HCT116 (cell line): ENCODE results near the gene ACTL7B. TPM values are rescaled to one million over a fixed set of nuclear protein-coding genes. Genes with fewer than 3 reads are reported as not detected.

Experiments used
- ATAC-seq: fragments of 200-7000 bp; cut with Tn5 transposase; 2 replicates; pipeline ENCODE4 v1.9.1; 2020; ENCODE audit warnings: mild to moderate bottlenecking, moderate library complexity
- BruUV-seq: library from RNA; stranded (reverse); fragments of 400-500 nt; replicated peaks from 2 replicates; lab custom pipeline; 2021; lab: Mats Ljungman, UMichigan
- CTCF ChIA-PET: fragments of 300-600 bp; sonication (Branson Sonifier 250); formaldehyde crosslinking; loops from one replicate; lab custom pipeline; 2021; ENCODE audit warnings: antibody characterized with exemption; lab: Charles Lee
- POLR2A ChIA-PET: fragments of 300-600, 350-600 bp; sonication (Branson Sonifier 250); formaldehyde crosslinking; loops from one replicate; lab custom pipeline; 2021; ENCODE audit warnings: antibody characterized with exemption; lab: Charles Lee
- RAD21 ChIA-PET, 2 experiments: fragments of 300-600 bp; sonication (Branson Sonifier 250); formaldehyde crosslinking; loops; one replicate each; lab custom pipeline; 2023; ENCODE audit warnings: low total read pairs in 2 of 2; ENCODE audit not compliant: uncharacterized antibody in 2 of 2, unreplicated experiment in 2 of 2, low non-redundant PET in 1 of 2; lab: Charles Lee
- DNase-seq: peaks from one replicate; pipeline ENCODE4 v3.0.0-alpha.2; 2010; ENCODE audit warnings: low read depth, low spot score
- H2AFZ ChIP-seq: fragments of 200-600 bp; shearing (Covaris generic), sonication (generic); 2 replicates; pipeline ENCODE4 v1.6.1; 2017; ENCODE audit warnings: low read depth, mixed run types, mixed read lengths, antibody characterized with exemption, low read length; ENCODE audit not compliant: poor library complexity, severe bottlenecking
- H3K27ac ChIP-seq: 2 replicates; pipeline ENCODE4 v1.5.1; 2012; ENCODE audit warnings: low read depth, low read length
- H3K27me3 ChIP-seq: fragments of 200-600 bp; sonication (generic); 2 replicates; pipeline ENCODE4 v1.6.1; 2016; ENCODE audit warnings: mixed run types, low read length, mixed read lengths; ENCODE audit not compliant: insufficient read depth
- H3K36me3 ChIP-seq, 2 experiments: fragments of 200-500 bp in 1 of 2; fragments of 200-600 bp in 1 of 2; sonication (Bioruptor generic) in 1 of 2; sonication (generic) in 1 of 2; 2 replicates each; pipeline versions ENCODE4 v1.5.1 to v1.6.1; 2014 to 2016; ENCODE audit warnings: low read length in 2 of 2, inconsistent platforms in 1 of 2, mixed read lengths in 1 of 2, mixed run types in 1 of 2; ENCODE audit not compliant: insufficient read depth in 2 of 2, control insufficient read depth in 1 of 2
- H3K4me1 ChIP-seq, 2 experiments: fragments of 200-600 bp in 1 of 2; sonication (generic) in 1 of 2; 2 replicates each; pipeline versions ENCODE4 v1.5.1 to v1.6.1; 2012 to 2017; ENCODE audit warnings: low read length in 2 of 2, inconsistent platforms in 1 of 2, mild to moderate bottlenecking in 1 of 2, mixed read lengths in 1 of 2, mixed run types in 1 of 2, moderate library complexity in 1 of 2; ENCODE audit not compliant: insufficient read depth in 2 of 2, control insufficient read depth in 1 of 2
- H3K4me2 ChIP-seq: fragments of 200-600 bp; sonication (generic); 2 replicates; pipeline ENCODE4 v1.6.1; 2017; ENCODE audit warnings: mixed run types, low read length, mixed read lengths
- H3K4me3 ChIP-seq, 2 experiments: fragments of 200-600 bp in 1 of 2; sonication (generic) in 1 of 2; replicated peaks in 1 of 2; 2 replicates each; pipeline ENCODE4 v1.5.1; 2011 to 2016; ENCODE audit warnings: low read length in 2 of 2, control low read depth in 1 of 2, low read depth in 1 of 2, mild to moderate bottlenecking in 1 of 2, mixed read lengths in 1 of 2, mixed run types in 1 of 2
- H3K79me2 ChIP-seq: fragments of 200-600 bp; sonication (generic); 2 replicates; pipeline ENCODE4 v1.6.1; 2017; ENCODE audit warnings: mild to moderate bottlenecking, mixed run types, low read length, moderate library complexity, mixed read lengths; ENCODE audit not compliant: insufficient read depth
- H3K9ac ChIP-seq: fragments of 200-600 bp; sonication (generic); 2 replicates; pipeline ENCODE4 v1.6.1; 2016; ENCODE audit warnings: low read length, mixed read lengths
- H3K9me2 ChIP-seq: fragments of 200-600 bp; sonication (generic), shearing (Covaris generic); 2 replicates; pipeline ENCODE4 v1.6.1; 2017; ENCODE audit warnings: mixed run types, mild to moderate bottlenecking, moderate library complexity; ENCODE audit not compliant: insufficient read depth
- H3K9me3 ChIP-seq, 2 experiments: fragments of 200-500 bp in 1 of 2; fragments of 200-600 bp in 1 of 2; sonication (Bioruptor generic) in 1 of 2; sonication (generic) in 1 of 2; 2 replicates each; pipeline ENCODE4 v1.6.1; 2014 to 2017; ENCODE audit warnings: low read length in 2 of 2, mixed read lengths in 2 of 2, inconsistent platforms in 1 of 2, low read depth in 1 of 2, mild to moderate bottlenecking in 1 of 2, mixed run types in 1 of 2, moderate library complexity in 1 of 2; ENCODE audit not compliant: control insufficient read depth in 1 of 2, insufficient read depth in 1 of 2
- H4K20me1 ChIP-seq: fragments of 200-600 bp; sonication (generic), shearing (Covaris generic); 2 replicates; pipeline ENCODE4 v1.6.1; 2017; ENCODE audit warnings: mixed run types, mild to moderate bottlenecking, moderate library complexity; ENCODE audit not compliant: insufficient read depth
- CBX3 ChIP-seq: IDR thresholded peaks from 2 replicates; pipeline ENCODE4 v1.6.1; 2012; ENCODE audit warnings: low read depth
- CEBPB ChIP-seq: IDR thresholded peaks from 2 replicates; pipeline ENCODE4 v1.6.1; 2012; ENCODE audit warnings: low read depth
- CTCF ChIP-seq, 3 experiments: fragments of 200-600 bp in 1 of 3; sonication (generic) in 1 of 3; IDR thresholded peaks in 2 of 3; conservative IDR thresholded peaks in 1 of 3; 2 replicates each; pipeline ENCODE4 v1.5.1; 2012 to 2017; ENCODE audit warnings: low read depth in 2 of 3, low read length in 2 of 3, antibody characterized with exemption in 1 of 3, borderline replicate concordance in 1 of 3, control low read depth in 1 of 3, mild to moderate bottlenecking in 1 of 3, mixed read lengths in 1 of 3, mixed run types in 1 of 3, moderate library complexity in 1 of 3; ENCODE audit not compliant: insufficient read depth in 1 of 3
- EGR1 ChIP-seq: IDR thresholded peaks from 2 replicates; pipeline ENCODE4 v1.6.1; 2012; ENCODE audit warnings: low read depth
- ELF1 ChIP-seq: IDR thresholded peaks from 2 replicates; pipeline ENCODE4 v1.6.1; 2012; ENCODE audit warnings: low read depth, borderline replicate concordance
- EZH2 ChIP-seq: fragments of 200-600 bp; sonication (generic); IDR thresholded peaks from 2 replicates; pipeline ENCODE4 v1.6.1; 2017; ENCODE audit warnings: antibody characterized with exemption, mixed run types
- EZH2phosphoT487 ChIP-seq: fragments of 200-600 bp; IDR thresholded peaks from 2 replicates; pipeline ENCODE4 v1.6.1; 2018; ENCODE audit warnings: antibody characterized with exemption, borderline replicate concordance
- FOSL1 ChIP-seq: IDR thresholded peaks from 2 replicates; pipeline ENCODE4 v1.6.1; 2012; ENCODE audit warnings: low read depth
- JUND ChIP-seq: IDR thresholded peaks from 2 replicates; pipeline ENCODE4 v1.6.1; 2012
- POLR2A ChIP-seq: IDR thresholded peaks from 2 replicates; pipeline ENCODE4 v1.7.0; 2011; ENCODE audit warnings: borderline replicate concordance; ENCODE audit not compliant: insufficient read depth, insufficient read length; ENCODE audit errors: extremely low read depth
- POLR2AphosphoS5 ChIP-seq: IDR thresholded peaks from 2 replicates; pipeline ENCODE4 v1.6.1; 2011; ENCODE audit warnings: mild to moderate bottlenecking, low read depth, low read length, moderate library complexity
- RAD21 ChIP-seq: IDR thresholded peaks from 2 replicates; pipeline ENCODE4 v1.6.1; 2012; ENCODE audit warnings: low read depth, mild to moderate bottlenecking
- SIN3A ChIP-seq: IDR thresholded peaks from 2 replicates; pipeline ENCODE4 v1.6.1; 2012; ENCODE audit warnings: low read depth
- SRF ChIP-seq: IDR thresholded peaks from 2 replicates; pipeline ENCODE4 v1.6.1; 2012; ENCODE audit warnings: low read depth
- TCF7L2 ChIP-seq: IDR thresholded peaks from 2 replicates; pipeline ENCODE4 v1.7.0; 2011; ENCODE audit warnings: borderline replicate concordance, inconsistent platforms; ENCODE audit not compliant: insufficient read depth, insufficient read length; ENCODE audit errors: extremely low read depth
- ZBTB33 ChIP-seq: IDR thresholded peaks from 2 replicates; pipeline ENCODE4 v1.6.1; 2011; ENCODE audit warnings: mild to moderate bottlenecking, low read length, moderate library complexity; ENCODE audit not compliant: insufficient replicate concordance; ENCODE audit errors: extremely low read depth
- ZNF274 ChIP-seq: fragments of 200-500 bp; sonication (Bioruptor generic); IDR thresholded peaks from 2 replicates; pipeline ENCODE4 v1.6.1; 2014; ENCODE audit warnings: mild to moderate bottlenecking, low read depth, low read length, inconsistent platforms
- intact Hi-C: fragments of 100-400 bp; cut with micrococcal nuclease; formaldehyde crosslinking; loops from 2 replicates; pipeline ENCODE4 v1.10.0; 2022
- total RNA-seq: library from RNA; stranded (reverse); gene quantifications from one replicate; pipeline ENCODE4 v1.2.1, GENCODE V29; 2021; ENCODE audit not compliant: unreplicated experiment

ACTL7B gene
- total RNA-seq, 1 experiment from 2014 or later, result not detected

- CTCF ChIA-PET, result interaction anchor here (0.9 to 3.4 kb wide), 2 partner anchors 103 to 551 kb away, joined by 3 to 8 read pairs; no protein-coding TSS in a partner anchor
- H3K9me2 ChIP-seq, result peaks cover 5% of the 10 kb centered on the region; the same call in 1 of the 2 replicates
- ATAC-seq (no peak), DNase-seq (no peak)
- H3K27ac ChIP-seq, result no peak overlapping the region
- BruUV-seq, result no TSS peak
- H3K36me3 ChIP-seq, result no peaks in the 10 kb centered on the region
- no peaks in the 10 kb centered on the region for H3K9me3 ChIP-seq
- H3K9ac ChIP-seq, result no peak overlapping the region
- POLR2A ChIA-PET, result no interaction called here
- no peaks in the 10 kb centered on the region for H3K27me3 ChIP-seq
- no peak for TF ChIP-seq ZNF274
- TF ChIP-seq POLR2A, result no peak
- no peak for TF ChIP-seq ZBTB33
- no peak for TF ChIP-seq SRF
- TF ChIP-seq JUND, result no peak
- no peak for TF ChIP-seq ELF1
- no peak for TF ChIP-seq CBX3
- TF ChIP-seq EGR1, result no peak
- no peak for TF ChIP-seq EZH2phosphoT487
- no peak for TF ChIP-seq EZH2
- no peak for TF ChIP-seq CTCF (IDR thresholded peaks at IDR 0.05 in 2 of 3, conservative IDR thresholded peaks at IDR 0.05 in 1 of 3; ENCODE audit: borderline replicate concordance in 1 of 3, insufficient read depth in 1 of 3, low read depth in 2 of 3, low read length in 2 of 3)
- no peak for TF ChIP-seq CEBPB
- no peak for TF ChIP-seq FOSL1
- TF ChIP-seq SIN3A, result no peak
- no peak for TF ChIP-seq POLR2AphosphoS5
- TF ChIP-seq TCF7L2, result no peak
- no peak for TF ChIP-seq RAD21
- TF ChIP-seq, all 23 proteins: peak for 0
- Histone ChIP-seq H2AFZ (no peak overlapping the region), H3K4me2 (no peak overlapping the region), H3K4me1 (no peaks in the 10 kb centered on the region), H3K4me3 (no peak overlapping the region), H4K20me1 (no peaks in the 10 kb centered on the region), H3K79me2 (no peaks in the 10 kb centered on the region)
- intact Hi-C loops, result loop anchor here (5.0 to 10.0 kb wide), 2 partner anchors 474 to 551 kb away; partner anchors contain the start of gene EPB41L4B
- RAD21 ChIA-PET, result no interaction called here
These were observed 4.6 kb downstream of the ACTL7B start for GRCh38 chr9:108851138-108851537.
